ENCODE results near the gene SCNN1A.

SCNN1A gene

GRCh38 chr12:6378709-6379472 lies 3.5 kb upstream of the SCNN1A start:
- DNase-seq (ENCODE audit: insufficient read length, low spot score) (no peak), FAIRE-seq (no peak)
- no peak for TF ChIP-seq POLR2A (IDR thresholded peaks at IDR 0.05; ENCODE audit: low read depth, low read length)

- DNase-seq (ENCODE audit: insufficient read length, low spot score) = no peak
- no peak for FAIRE-seq
Measured at GRCh38 chr12:6377667-6377994, 2.3 kb upstream of the SCNN1A start.

GRCh38 chr12:6376870-6377666 lies 1.7 kb upstream of the SCNN1A start:
- no peak for FAIRE-seq
- TF ChIP-seq POLR2A (IDR thresholded peaks at IDR 0.05; ENCODE audit: low read depth, low read length) = no peak

More at GRCh38 chr12:6377667-6377994, 2.3 kb upstream of the SCNN1A start:
- TF ChIP-seq POLR2A (IDR thresholded peaks at IDR 0.05; ENCODE audit: low read depth, low read length) = no peak

GRCh38 chr12:6376079-6376869 lies 911 bp upstream of the SCNN1A start:
- no peak for TF ChIP-seq POLR2A (IDR thresholded peaks at IDR 0.05; ENCODE audit: low read depth, low read length)
- DNase-seq (ENCODE audit: insufficient read length, low spot score) = peak; percentile 73
- FAIRE-seq = no peak

More at GRCh38 chr12:6376870-6377666, 1.7 kb upstream of the SCNN1A start:
- no peak for DNase-seq (ENCODE audit: insufficient read length, low spot score)

- DNase-seq (ENCODE audit: insufficient read length, low spot score) (no peak), FAIRE-seq (no peak)
- no peak for TF ChIP-seq POLR2A (IDR thresholded peaks at IDR 0.05; ENCODE audit: low read depth, low read length)
Measured at GRCh38 chr12:6374786-6375160, 590 bp downstream of the SCNN1A start.

- no peak for TF ChIP-seq POLR2A (IDR thresholded peaks at IDR 0.05; ENCODE audit: low read depth, low read length)
- DNase-seq (ENCODE audit: insufficient read length, low spot score) = no peak
- no peak for FAIRE-seq
Measured at GRCh38 chr12:6374028-6374785, 1.2 kb downstream of the SCNN1A start.

- no peak for FAIRE-seq
- DNase-seq (ENCODE audit: insufficient read length, low spot score) = no peak
- no peak for TF ChIP-seq POLR2A (IDR thresholded peaks at IDR 0.05; ENCODE audit: low read depth, low read length)
Measured at GRCh38 chr12:6373022-6373787, 2.2 kb downstream of the SCNN1A start.

GRCh38 chr12:6372403-6373003 lies 2.9 kb downstream of the SCNN1A start:
- peak; percentile 72 for DNase-seq (ENCODE audit: insufficient read length, low spot score)
- no peak for TF ChIP-seq POLR2A (IDR thresholded peaks at IDR 0.05; ENCODE audit: low read depth, low read length)
- no peak for FAIRE-seq

GRCh38 chr12:6370994-6371754 lies 4.2 kb downstream of the SCNN1A start:
- DNase-seq (ENCODE audit: insufficient read length, low spot score) (peak; percentile 87), FAIRE-seq (peak; percentile 87)
- TF ChIP-seq POLR2A (IDR thresholded peaks at IDR 0.05; ENCODE audit: low read depth, low read length) = no peak

- DNase-seq (ENCODE audit: insufficient read length, low spot score) (no peak), FAIRE-seq (no peak)
- TF ChIP-seq POLR2A (IDR thresholded peaks at IDR 0.05; ENCODE audit: low read depth, low read length) = no peak
Measured at GRCh38 chr12:6370576-6370935, 4.8 kb downstream of the SCNN1A start.

- no peak for FAIRE-seq
- TF ChIP-seq POLR2A (IDR thresholded peaks at IDR 0.05; ENCODE audit: low read depth, low read length) = no peak
- DNase-seq (ENCODE audit: insufficient read length, low spot score) = no peak
Measured at GRCh38 chr12:6369916-6370575, 5.3 kb downstream of the SCNN1A start.
